22Rv1 (cell line): ENCODE results near the gene REL.

ENCODE experiments used
- ZFX ChIP-seq: fragments of 450-650 bp; IDR thresholded peaks from 2 replicates; pipeline ENCODE4 v1.6.1; 2017; ENCODE audit warnings: antibody characterized with exemption, borderline replicate concordance
- TF ChIP-seq, protein P1 (sequence below): fragments of 450-650 bp; IDR thresholded peaks from 2 replicates; pipeline ENCODE4 v1.5.1; 2017; ENCODE audit warnings: mild to moderate bottlenecking

- TF ChIP-seq, protein P1, sequence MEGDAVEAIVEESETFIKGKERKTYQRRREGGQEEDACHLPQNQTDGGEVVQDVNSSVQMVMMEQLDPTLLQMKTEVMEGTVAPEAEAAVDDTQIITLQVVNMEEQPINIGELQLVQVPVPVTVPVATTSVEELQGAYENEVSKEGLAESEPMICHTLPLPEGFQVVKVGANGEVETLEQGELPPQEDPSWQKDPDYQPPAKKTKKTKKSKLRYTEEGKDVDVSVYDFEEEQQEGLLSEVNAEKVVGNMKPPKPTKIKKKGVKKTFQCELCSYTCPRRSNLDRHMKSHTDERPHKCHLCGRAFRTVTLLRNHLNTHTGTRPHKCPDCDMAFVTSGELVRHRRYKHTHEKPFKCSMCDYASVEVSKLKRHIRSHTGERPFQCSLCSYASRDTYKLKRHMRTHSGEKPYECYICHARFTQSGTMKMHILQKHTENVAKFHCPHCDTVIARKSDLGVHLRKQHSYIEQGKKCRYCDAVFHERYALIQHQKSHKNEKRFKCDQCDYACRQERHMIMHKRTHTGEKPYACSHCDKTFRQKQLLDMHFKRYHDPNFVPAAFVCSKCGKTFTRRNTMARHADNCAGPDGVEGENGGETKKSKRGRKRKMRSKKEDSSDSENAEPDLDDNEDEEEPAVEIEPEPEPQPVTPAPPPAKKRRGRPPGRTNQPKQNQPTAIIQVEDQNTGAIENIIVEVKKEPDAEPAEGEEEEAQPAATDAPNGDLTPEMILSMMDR = no peak
- TF ChIP-seq ZFX = no peak
Measured at GRCh38 chr2:60899892-60900249, 18.5 kb downstream of the REL start.
